Heart right ventricle (tissue), 16 donors: ENCODE data around the gene CRTC3. TPM values are rescaled to one million over a fixed set of nuclear protein-coding genes. Genes with fewer than 3 reads are reported as not detected.

ENCODE experiments used
- ATAC-seq, 8 donors: fragments of 200-7000 bp; cut with Tn5 transposase; one replicate each; pipeline ENCODE4 v1.9.1; 2020; ENCODE audit warnings: mild to moderate bottlenecking in 8 of 8, moderate library complexity in 8 of 8, moderate number of reproducible peaks in 1 of 8
- DNase-seq, 2 donors: peaks; one replicate each; pipeline ENCODE4 v3.0.0-alpha.2; 2020
- H3K27ac ChIP-seq, 10 donors: fragments of 200-600 bp; sonication (generic) in 2 of 10; one replicate each; pipeline versions ENCODE4 v1.5.0 to v1.8.0; 2020 to 2022; ENCODE audit warnings: mild to moderate bottlenecking in 3 of 10
- H3K27me3 ChIP-seq, 7 donors: fragments of 200-600 bp; one replicate each; pipeline ENCODE4 v1.8.0; 2021 to 2022; ENCODE audit warnings: mild to moderate bottlenecking in 2 of 7
- H3K36me3 ChIP-seq, 9 donors: fragments of 200-600 bp; sonication (generic) in 1 of 9; one replicate each; pipeline versions ENCODE4 v1.5.0 to v1.8.0; 2020 to 2022; ENCODE audit warnings: mild to moderate bottlenecking in 2 of 9
- H3K4me1 ChIP-seq, 9 donors: fragments of 200-600 bp; sonication (generic) in 1 of 9; one replicate each; pipeline versions ENCODE4 v1.5.0 to v1.8.0; 2020 to 2022; ENCODE audit warnings: mild to moderate bottlenecking in 4 of 9
- H3K4me3 ChIP-seq, 10 donors: fragments of 200-600 bp; sonication (generic) in 2 of 10; one replicate each; pipeline versions ENCODE4 v1.5.0 to v1.8.0; 2020 to 2022; ENCODE audit warnings: mild to moderate bottlenecking in 7 of 10, moderate library complexity in 2 of 10
- H3K9me3 ChIP-seq, 11 donors: fragments of 200-600 bp in 10 of 11; sonication (generic) in 2 of 11; one replicate each; pipeline versions ENCODE4 v1.5.0 to v1.8.0; 2013 to 2022; ENCODE audit warnings: mild to moderate bottlenecking in 2 of 11, control low read depth in 1 of 11, moderate library complexity in 1 of 11
- CTCF ChIP-seq, 9 donors: fragments of 200-600 bp; sonication (generic) in 2 of 9; IDR thresholded peaks; one replicate each; pipeline versions ENCODE4 v1.5.0 to v1.8.0; 2021 to 2022; ENCODE audit warnings: antibody characterized with exemption in 9 of 9, mild to moderate bottlenecking in 5 of 9, moderate library complexity in 1 of 9
- WGBS, 2 donors: extraction: QIAGEN DNeasy Blood & Tissue Kit; methylation state at CpG; one replicate each; pipeline ENCODE4 v1.1.7; 2013; ENCODE audit warnings: inconsistent platforms in 1 of 2; 5-methylcytosine and 5-hydroxymethylcytosine counted together
- intact Hi-C, 10 donors: fragments of 100-400 bp; cut with DNase I; formaldehyde crosslinking; loops; one replicate each; pipeline versions ENCODE4 v1.11.1 to v1.14.2; 2022
- polyA plus RNA-seq, 2 donors: library from polyadenylated mRNA; stranded (reverse); fragments of 200-250 nt; gene quantifications; one replicate each; pipeline ENCODE4 v1.2.3, GENCODE V29; 2013
- total RNA-seq, 10 donors: library from RNA; stranded (reverse); fragmentation: NEBNext Ultra II Directional in 3 of 10; extraction: Animal tissue kit (Norgen Biotek cat#: 25700) in 3 of 10; gene quantifications; one replicate each; pipeline versions ENCODE4 v1.2.1 to v1.2.4, GENCODE V29; 2021 to 2023
- donor health status: Arrhythmogenic right ventricular cardiomyopathy.
- donor health status: ischemic (EF 13 %, LVEDD 7.1; RV severe dilation, severe dysfunction).
- donor health status: healthy with polysubstance abuse.
- donor health status: DM: no; HTN: yes; CAD: no.
- donor health status: DM: no; HTN: no; CAD: no.
- donor health status: ischemic (EF 25% LVEDD 6.9; RV normal size, moderate dysfunction).
- donor health status: ischemic (EF 25% LVEDD 5.7; RV mildly dilated, moderate dysfunction).
- donor health status: healthy.
- donor health status: DM: yes; HTN: yes; CAD: no.
- donor health status: Ischemic cardiomyopathy.
- donor health status: ischemic (EF 35%, LVEDD 5.7; RV mildly dilated, moderate dysfunction).
- donor health status: nonischemic (EF 11% LVEDD 7.7; RV severe dilation, severe dysfunction).
- donor health status: DM: yes; HTN: yes; CAD: no.
- donor health status: PGD.
- donor health status: ischemic (EF 29% LVEDD 5.4; RV normal size, mild dysfunction).
- donor health status: nonischemic (EF 23%, LVEDD 6.1; RV moderate dilation, normal function).

CRTC3 gene
- total and polyA plus RNA-seq, 12 donors: 11.5 to 34.9 (median 28.3) TPM

- DNase-seq (peak; percentile 48 to 72), ATAC-seq (peak in 7 of 8 donors; percentile 48 to 82 (median 66))
- Histone ChIP-seq H3K9me3 (no peaks in the 10 kb centered on the region), H3K27ac (peak overlapping the region in 8 of 10 donors; percentile 8 to 91 (median 58)), H3K4me1 (peaks cover 0 to 93% (median 60%) of the 10 kb centered on the region in 9 donors), H3K27me3 (no peaks in the 10 kb centered on the region), H3K36me3 (peaks cover 0 to 17% (median 0%) of the 10 kb centered on the region in 9 donors), H3K4me3 (peak overlapping the region in 1 of 10 donors; percentile 10)
- 57 to 61% methylated on average over 10 of the region's 10 CpGs for WGBS, 2 donors
- TF ChIP-seq CTCF (IDR thresholded peaks at IDR 0.05): no peak
- intact Hi-C loops: loop anchor here in 3 of 10 donors (5.0 to 10.0 kb wide), 3 partner anchors 60 to 80 kb away; no protein-coding TSS in a partner anchor
These were observed 64.6 kb downstream of the CRTC3 start for GRCh38 chr15:90594301-90594738.

GRCh38 chr15:90595763-90596155, 66.0 kb downstream of the CRTC3 start:
- H3K27me3 ChIP-seq: no peaks in the 10 kb centered on the region
- ATAC-seq: no peak
- H3K4me1 ChIP-seq: peaks cover 0 to 84% (median 48%) of the 10 kb centered on the region in 9 donors
- no peak for TF ChIP-seq CTCF (IDR thresholded peaks at IDR 0.05)
- no peak for DNase-seq
- WGBS, 2 donors: 78 to 81% methylated on average over 7 of the region's 7 CpGs
- intact Hi-C loops: loop anchor here in 9 of 10 donors (5.0 to 10.0 kb wide), 5 partner anchors 33 to 278 kb away; no protein-coding TSS in a partner anchor
- H3K4me3 ChIP-seq: no peak overlapping the region
- H3K27ac ChIP-seq: peak overlapping the region in 1 of 10 donors; percentile 91
- H3K9me3 ChIP-seq: no peaks in the 10 kb centered on the region
- H3K36me3 ChIP-seq: peaks cover 0 to 30% (median 0%) of the 10 kb centered on the region in 9 donors

GRCh38 chr15:90596943-90597342, 67.2 kb downstream of the CRTC3 start:
- H3K27me3 ChIP-seq: no peaks in the 10 kb centered on the region
- TF ChIP-seq CTCF (IDR thresholded peaks at IDR 0.05): no peak
- intact Hi-C loops: loop anchor here in 9 of 10 donors (5.0 to 10.0 kb wide), 5 partner anchors 35 to 280 kb away; no protein-coding TSS in a partner anchor
- peak overlapping the region in 7 of 10 donors; percentile 2 to 91 (median 53) for H3K27ac ChIP-seq
- peaks cover 0 to 75% (median 42%) of the 10 kb centered on the region in 9 donors for H3K4me1 ChIP-seq
- H3K36me3 ChIP-seq: peaks cover 0 to 42% (median 0%) of the 10 kb centered on the region in 9 donors
- 51 to 71% methylated on average over 6 of the region's 6 CpGs for WGBS, 2 donors
- DNase-seq: no peak
- ATAC-seq: peak in 5 of 8 donors; percentile 15 to 46 (median 24)
- no peaks in the 10 kb centered on the region for H3K9me3 ChIP-seq
- H3K4me3 ChIP-seq: no peak overlapping the region

- DNase-seq (no peak), ATAC-seq (peak in 1 of 8 donors; percentile 5)
- Histone ChIP-seq H3K36me3 (peaks cover 0 to 48% (median 0%) of the 10 kb centered on the region in 9 donors), H3K9me3 (no peaks in the 10 kb centered on the region), H3K27me3 (no peaks in the 10 kb centered on the region), H3K27ac (peak overlapping the region; percentile 7 to 91 (median 52)), H3K4me3 (no peak overlapping the region), H3K4me1 (peaks cover 0 to 69% (median 40%) of the 10 kb centered on the region in 9 donors)
- no peak for TF ChIP-seq CTCF (IDR thresholded peaks at IDR 0.05)
- 63 to 66% methylated on average over 2 of the region's 2 CpGs for WGBS, 2 donors
- intact Hi-C loops: loop anchor here in 9 of 10 donors (5.0 to 10.0 kb wide), 5 partner anchors 35 to 280 kb away; no protein-coding TSS in a partner anchor
These were observed 67.9 kb downstream of the CRTC3 start for GRCh38 chr15:90597577-90597976.
